Mesodermal cell (in vitro differentiated cells): Measurements from ENCODE around the gene NOL4L.

Experiments
- H3K27ac ChIP-seq: 2 replicates; pipeline ENCODE4 v1.7.0; 2013; ENCODE audit warnings: mild to moderate bottlenecking, low read depth, low read length, moderate library complexity; ENCODE audit not compliant: severe bottlenecking
- H3K36me3 ChIP-seq: 2 replicates; pipeline ENCODE4 v1.7.1; 2013; ENCODE audit warnings: mild to moderate bottlenecking, low read length, moderate library complexity; ENCODE audit not compliant: control insufficient read depth, insufficient read depth
- H3K4me1 ChIP-seq: one replicate; pipeline ENCODE4 v1.7.1; 2013; ENCODE audit warnings: mild to moderate bottlenecking, low read length; ENCODE audit not compliant: insufficient read depth, control insufficient read depth, poor library complexity, severe bottlenecking
- H3K4me3 ChIP-seq: 2 replicates; pipeline ENCODE4 v1.7.0; 2013; ENCODE audit warnings: low read length, control low read depth, mild to moderate bottlenecking; ENCODE audit not compliant: insufficient read depth, poor library complexity, severe bottlenecking; ENCODE audit errors: extremely low read depth
- H3K9me3 ChIP-seq: 2 replicates; pipeline ENCODE4 v1.7.1; 2013; ENCODE audit warnings: mild to moderate bottlenecking, low read length, moderate library complexity; ENCODE audit not compliant: control insufficient read depth
- WGBS, 2 experiments: methylation state at CpG; one replicate each; pipeline ENCODE4 v1.1.5; 2013; ENCODE audit warnings: missing lambda C conversion rate in 2 of 2; ENCODE audit not compliant: insufficient coverage in 2 of 2; 5-methylcytosine and 5-hydroxymethylcytosine counted together

Gene NOL4L

GRCh38 chr20:32511358-32512046 is 73.6 kb downstream of the NOL4L start:
- Histone ChIP-seq H3K36me3 (no peaks in the 10 kb centered on the region), H3K4me3 (no peak overlapping the region), H3K27ac (peak overlapping the region; percentile 78), H3K9me3 (no peaks in the 10 kb centered on the region), H3K4me1 (peaks cover 28% of the 10 kb centered on the region)
- 82 to 90% methylated on average over 6 to 11 of the region's 12 CpGs for WGBS, 2 experiments

DNA sequence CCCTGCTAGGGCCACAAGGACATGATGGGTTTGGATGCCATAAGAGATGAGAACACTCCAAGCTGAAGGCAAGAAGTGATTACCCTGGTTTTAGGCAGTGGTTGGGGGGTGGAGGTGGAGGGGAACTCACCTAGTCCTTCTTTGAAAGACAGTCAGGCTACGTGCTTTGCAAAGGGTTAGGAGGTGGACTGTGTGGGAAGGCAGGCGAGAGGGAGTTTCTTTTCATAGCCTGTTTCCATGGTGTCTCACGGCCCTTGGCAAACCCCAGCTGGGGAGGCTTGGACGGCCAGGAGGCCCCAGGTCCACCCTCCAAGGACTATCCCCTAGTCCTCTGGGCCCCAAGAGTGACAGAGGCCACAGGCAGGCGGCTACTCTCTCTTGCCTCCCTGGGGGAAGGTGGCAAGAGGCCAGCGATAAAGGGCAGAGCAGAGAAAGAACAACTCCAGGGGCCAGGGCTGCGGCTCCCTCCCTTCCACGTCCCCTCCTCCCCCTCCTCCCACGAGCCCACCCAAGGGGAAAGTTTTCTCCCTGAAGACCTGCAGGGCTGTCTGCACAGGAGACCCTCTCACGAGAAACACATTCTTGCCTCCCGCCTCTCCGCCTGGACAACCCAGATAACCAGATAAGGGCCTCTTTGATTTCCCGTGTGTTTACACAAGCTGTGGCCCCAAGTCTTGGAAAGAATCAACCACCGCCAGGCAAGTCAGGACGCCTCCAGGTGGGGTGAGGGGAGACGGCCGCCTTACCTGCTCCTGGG is 74.4 kb downstream of the NOL4L start:
- no peaks in the 10 kb centered on the region for H3K9me3 ChIP-seq
- H3K27ac ChIP-seq = peak overlapping the region; percentile 78
- H3K4me1 ChIP-seq = peaks cover 26% of the 10 kb centered on the region
- H3K36me3 ChIP-seq = no peaks in the 10 kb centered on the region
- H3K4me3 ChIP-seq = no peak overlapping the region
- 49 to 51% methylated on average over 6 to 15 of the region's 17 CpGs for WGBS, 2 experiments

DNA sequence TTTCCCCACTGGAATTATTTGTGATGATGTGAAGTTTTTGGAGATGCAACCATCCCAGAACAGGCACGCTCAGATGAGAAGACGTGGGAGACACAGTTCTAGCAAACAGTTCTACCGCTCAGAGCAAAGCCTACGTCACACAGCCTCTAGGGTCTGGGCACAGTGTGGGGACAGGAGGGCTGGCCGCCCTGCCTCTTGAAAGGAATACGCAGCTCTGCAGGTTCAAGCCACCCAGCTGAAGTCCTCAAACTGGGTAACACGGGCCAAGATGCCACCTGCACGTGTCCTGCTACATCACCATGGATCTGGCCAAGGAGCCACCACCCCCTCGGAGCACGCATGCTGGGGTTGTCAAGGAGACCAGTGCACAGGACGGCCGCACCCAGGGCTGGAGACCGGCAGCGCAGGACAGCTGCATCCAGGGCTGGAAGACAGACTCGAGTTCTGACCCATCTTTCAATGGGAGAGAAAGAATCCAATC is 75.0 kb downstream of the NOL4L start:
- H3K9me3 ChIP-seq = no peaks in the 10 kb centered on the region
- 92 to 93% methylated on average over 14 to 15 of the region's 15 CpGs for WGBS, 2 experiments
- peaks cover 26% of the 10 kb centered on the region for H3K4me1 ChIP-seq
- H3K27ac ChIP-seq = peak overlapping the region; percentile 78
- H3K4me3 ChIP-seq = no peak overlapping the region
- H3K36me3 ChIP-seq = no peaks in the 10 kb centered on the region

GRCh38 chr20:32509639-32510066 is 75.5 kb downstream of the NOL4L start:
- 89 to 92% methylated on average over 6 to 9 of the region's 10 CpGs for WGBS, 2 experiments
- Histone ChIP-seq H3K9me3 (no peaks in the 10 kb centered on the region), H3K27ac (no peak overlapping the region), H3K4me3 (no peak overlapping the region), H3K4me1 (peaks cover 26% of the 10 kb centered on the region), H3K36me3 (no peaks in the 10 kb centered on the region)

GRCh38 chr20:32508775-32509119 is 76.4 kb downstream of the NOL4L start:
- Histone ChIP-seq H3K4me3 (no peak overlapping the region), H3K27ac (no peak overlapping the region), H3K4me1 (peaks cover 26% of the 10 kb centered on the region), H3K9me3 (no peaks in the 10 kb centered on the region), H3K36me3 (no peaks in the 10 kb centered on the region)
- 94% methylated on average over 2 to 3 of the region's 3 CpGs for WGBS, 2 experiments

DNA sequence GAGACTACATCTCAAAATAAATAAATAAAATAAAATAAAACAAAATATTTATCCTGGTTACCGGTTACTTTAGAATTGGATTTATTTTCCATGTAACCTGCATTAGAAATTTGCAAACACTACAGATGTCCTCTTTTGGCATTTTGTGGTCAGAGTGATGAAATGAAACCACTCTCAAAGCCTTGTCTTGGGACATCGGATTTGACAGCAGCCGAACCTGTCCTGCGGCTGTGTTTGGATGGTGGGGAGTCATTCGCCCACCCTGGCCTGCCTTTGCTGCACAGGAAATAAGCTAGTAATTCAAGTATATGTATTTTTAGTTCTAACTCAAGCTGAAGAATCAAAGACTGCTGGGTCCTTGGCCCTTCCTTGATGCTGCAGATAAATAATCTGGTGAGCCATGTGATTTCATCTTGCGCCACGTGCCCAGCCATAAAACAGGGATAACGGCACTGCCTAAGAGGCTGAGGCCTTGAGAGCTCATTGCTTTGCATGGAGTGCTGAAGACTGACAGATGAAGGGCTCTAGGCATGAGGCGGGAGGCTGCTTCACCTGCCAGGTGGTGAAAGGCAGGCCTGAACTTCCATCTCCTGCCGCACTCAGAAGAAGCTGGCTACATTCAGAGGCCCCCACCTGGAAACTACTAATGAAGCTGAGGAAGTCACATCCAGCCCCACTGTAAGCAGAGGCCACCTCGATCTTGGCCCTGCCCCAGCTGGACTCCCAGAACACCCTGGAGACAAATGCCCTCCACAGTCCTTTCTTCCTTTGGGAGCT is 76.9 kb downstream of the NOL4L start:
- WGBS, 2 experiments = 92 to 95% methylated on average over 9 to 10 of the region's 11 CpGs
- Histone ChIP-seq H3K27ac (no peak overlapping the region), H3K4me3 (no peak overlapping the region), H3K4me1 (peaks cover 26% of the 10 kb centered on the region), H3K36me3 (no peaks in the 10 kb centered on the region), H3K9me3 (no peaks in the 10 kb centered on the region)

DNA sequence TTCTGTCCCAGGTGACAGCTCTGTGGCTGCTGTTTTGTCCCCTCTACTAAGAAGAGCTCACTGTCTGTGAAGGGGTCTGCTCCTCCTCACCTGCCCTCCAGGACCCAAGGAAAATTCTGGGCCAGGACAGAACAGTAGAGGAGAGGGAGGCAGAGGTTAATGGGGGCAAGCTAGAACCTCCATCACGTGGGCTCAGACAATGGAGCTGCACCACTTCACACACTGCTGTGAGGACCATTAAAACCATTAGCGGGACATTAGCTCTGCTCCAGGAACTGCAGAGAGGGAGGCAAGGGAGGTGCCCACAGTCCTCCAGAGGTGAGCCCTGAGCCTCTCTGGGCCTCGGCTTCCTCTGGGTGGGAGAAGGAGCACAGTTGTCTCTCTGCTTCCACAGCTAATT is 78.4 kb downstream of the NOL4L start:
- Histone ChIP-seq H3K9me3 (no peaks in the 10 kb centered on the region), H3K36me3 (no peaks in the 10 kb centered on the region), H3K27ac (no peak overlapping the region), H3K4me1 (peaks cover 26% of the 10 kb centered on the region), H3K4me3 (no peak overlapping the region)
- 13 to 24% methylated on average over 3 of the region's 3 CpGs for WGBS, 2 experiments

GRCh38 chr20:32505723-32506473 is 79.2 kb downstream of the NOL4L start:
- 83 to 100% methylated on average over 2 of the region's 8 CpGs for WGBS, 2 experiments

DNA sequence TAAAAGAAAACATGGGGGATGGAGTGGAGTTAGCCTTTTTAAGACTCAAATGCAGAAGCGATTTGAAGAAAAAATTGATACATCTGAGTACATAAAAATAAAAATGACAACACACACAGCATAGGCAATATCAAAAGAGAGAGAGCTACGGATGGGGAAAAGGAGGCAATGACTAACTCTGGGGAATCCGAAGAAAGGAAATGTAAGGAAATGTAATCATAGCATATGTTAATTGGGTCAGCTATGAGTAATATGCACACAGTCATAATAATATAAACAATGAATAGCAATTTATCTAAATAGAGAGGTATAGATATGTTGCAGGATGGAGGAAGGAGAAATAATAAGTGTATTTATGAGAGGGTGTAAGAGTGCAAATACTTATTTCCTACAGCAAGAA is 83.4 kb downstream of the NOL4L start:
- Histone ChIP-seq H3K9me3 (no peaks in the 10 kb centered on the region), H3K4me3 (no peak overlapping the region), H3K36me3 (no peaks in the 10 kb centered on the region), H3K4me1 (peaks cover 14% of the 10 kb centered on the region), H3K27ac (no peak overlapping the region)
- WGBS, 2 experiments = no CpG with 5 or more reads among the region's 3 CpGs

More at GRCh38 chr20:32505723-32506473, 79.2 kb downstream of the NOL4L start:
- Histone ChIP-seq H3K4me3 (no peak overlapping the region), H3K4me1 (peaks cover 20% of the 10 kb centered on the region), H3K27ac (no peak overlapping the region), H3K9me3 (no peaks in the 10 kb centered on the region), H3K36me3 (no peaks in the 10 kb centered on the region)

- H3K9me3 ChIP-seq = no peaks in the 10 kb centered on the region
- H3K36me3 ChIP-seq = no peaks in the 10 kb centered on the region
- H3K27ac ChIP-seq = peak overlapping the region; percentile 75
- H3K4me1 ChIP-seq = peaks cover 42% of the 10 kb centered on the region
- WGBS, 2 experiments = 43 to 45% methylated on average over 9 to 12 of the region's 13 CpGs
- no peak overlapping the region for H3K4me3 ChIP-seq
Measured at GRCh38 chr20:32497589-32498224, 87.4 kb downstream of the NOL4L start.
